SU-DHL-6 (cell line): ENCODE results near the gene ACAD10.
"Not testable (repeated sequence)": the region's sequence is repeated elsewhere in the genome, so short reads cannot be mapped to it uniquely, and the experiment has no call there.

Source experiments
- H2AFZ ChIP-seq: fragments of 200-600 bp; sonication (generic); 2 replicates; pipeline ENCODE4 v1.6.1; 2014; ENCODE audit warnings: low read depth, mild to moderate bottlenecking, moderate library complexity, mixed read lengths, antibody characterized with exemption, low read length; ENCODE audit not compliant: severe bottlenecking
- H3F3A ChIP-seq: fragments of 200-600 bp; shearing (Covaris generic); 2 replicates; pipeline ENCODE4 v1.6.0; 2016; ENCODE audit warnings: antibody characterized with exemption, mild to moderate bottlenecking; ENCODE audit not compliant: insufficient read depth
- H3K27ac ChIP-seq: fragments of 200-600 bp; sonication (generic); 2 replicates; pipeline ENCODE4 v1.5.1; 2016; ENCODE audit warnings: low read depth, mild to moderate bottlenecking, low read length, moderate library complexity, mixed read lengths
- H3K27me3 ChIP-seq: fragments of 200-600 bp; sonication (generic), shearing (Covaris generic); 2 replicates; pipeline ENCODE4 v1.6.0; 2014; ENCODE audit warnings: mild to moderate bottlenecking, low read length
- H3K36me3 ChIP-seq: fragments of 200-600 bp; sonication (generic); 2 replicates; pipeline ENCODE4 v1.6.1; 2014; ENCODE audit warnings: mild to moderate bottlenecking, low read length, mixed read lengths
- H3K4me2 ChIP-seq: fragments of 300-600, 200-600 bp; shearing (Covaris generic), sonication (generic); 2 replicates; pipeline ENCODE4 v1.6.0; 2014; ENCODE audit warnings: low read length, low read depth, mild to moderate bottlenecking; ENCODE audit not compliant: poor library complexity, severe bottlenecking
- H3K4me3 ChIP-seq: fragments of 200-600 bp; sonication (generic); 2 replicates; pipeline ENCODE4 v1.5.1; 2014; ENCODE audit warnings: antibody characterized with exemption, low read length, mild to moderate bottlenecking, mixed read lengths; ENCODE audit not compliant: insufficient read depth, poor library complexity, severe bottlenecking
- H3K79me2 ChIP-seq: fragments of 200-600 bp; sonication (generic); 2 replicates; pipeline ENCODE4 v1.6.1; 2014; ENCODE audit warnings: mild to moderate bottlenecking, low read length, moderate library complexity; ENCODE audit not compliant: insufficient read depth
- H3K9ac ChIP-seq: fragments of 200-600 bp; sonication (generic); 2 replicates; pipeline ENCODE4 v1.7.0; 2014; ENCODE audit warnings: mild to moderate bottlenecking, low read length
- H3K9me2 ChIP-seq: fragments of 200-600 bp; sonication (generic); replicated peaks from 2 replicates; pipeline ENCODE4 v1.6.1; 2014; ENCODE audit warnings: low read length; ENCODE audit not compliant: insufficient read depth
- H3K9me3 ChIP-seq: fragments of 200-600 bp; sonication (generic); 2 replicates; pipeline ENCODE4 v1.6.1; 2014; ENCODE audit warnings: low read length, mixed read lengths; ENCODE audit not compliant: insufficient read depth
- H4K20me1 ChIP-seq: fragments of 200-600 bp; sonication (generic); 2 replicates; pipeline ENCODE4 v1.6.1; 2014; ENCODE audit warnings: low read depth, mild to moderate bottlenecking, antibody characterized with exemption, low read length, moderate library complexity, mixed read lengths
- EZH2phosphoT487 ChIP-seq: fragments of 200-600 bp; sonication (generic), shearing (Covaris generic); conservative IDR thresholded peaks from 2 replicates; pipeline ENCODE4 v1.6.1; 2018; ENCODE audit warnings: mild to moderate bottlenecking, antibody characterized with exemption, low read length, moderate library complexity, mixed read lengths
- TF ChIP-seq, protein P1 (sequence below): fragments of 200-600 bp; sonication (generic); IDR thresholded peaks from one replicate; pipeline ENCODE4 v1.5.1; 2017; ENCODE audit warnings: antibody characterized with exemption, mild to moderate bottlenecking, low read length, moderate library complexity; ENCODE audit not compliant: insufficient read depth, poor library complexity, severe bottlenecking

Gene ACAD10

DNA sequence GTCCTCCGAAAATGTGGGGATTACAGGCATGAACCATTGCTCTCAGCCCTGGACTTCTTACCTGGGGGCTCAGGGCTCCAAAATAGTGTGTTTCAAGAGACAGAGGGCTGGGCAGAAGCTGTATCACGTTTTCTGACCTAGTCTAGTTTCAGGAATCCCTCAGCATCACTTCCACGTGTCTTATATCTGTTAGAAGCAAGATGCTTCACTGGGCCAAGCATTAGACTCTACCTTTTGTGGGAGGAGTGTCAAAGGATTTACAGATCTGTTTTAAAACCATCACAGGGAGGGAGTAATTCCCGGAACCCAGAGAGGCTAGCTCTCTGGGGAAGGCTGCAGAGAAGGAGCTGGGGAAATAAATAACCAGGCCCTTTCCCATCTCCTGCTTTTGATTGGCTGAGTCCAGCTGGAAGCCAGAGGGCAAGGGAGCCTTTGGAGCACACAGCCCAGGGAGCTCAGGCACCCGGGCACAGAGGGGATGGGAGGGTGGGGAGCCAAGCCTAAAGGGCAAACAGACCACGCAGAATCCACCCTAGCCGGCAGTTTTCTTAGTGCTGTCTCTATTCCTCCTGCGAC, 47.6 kb downstream of the ACAD10 start:
- TF ChIP-seq EZH2phosphoT487 = no peak
- TF ChIP-seq, protein P1, sequence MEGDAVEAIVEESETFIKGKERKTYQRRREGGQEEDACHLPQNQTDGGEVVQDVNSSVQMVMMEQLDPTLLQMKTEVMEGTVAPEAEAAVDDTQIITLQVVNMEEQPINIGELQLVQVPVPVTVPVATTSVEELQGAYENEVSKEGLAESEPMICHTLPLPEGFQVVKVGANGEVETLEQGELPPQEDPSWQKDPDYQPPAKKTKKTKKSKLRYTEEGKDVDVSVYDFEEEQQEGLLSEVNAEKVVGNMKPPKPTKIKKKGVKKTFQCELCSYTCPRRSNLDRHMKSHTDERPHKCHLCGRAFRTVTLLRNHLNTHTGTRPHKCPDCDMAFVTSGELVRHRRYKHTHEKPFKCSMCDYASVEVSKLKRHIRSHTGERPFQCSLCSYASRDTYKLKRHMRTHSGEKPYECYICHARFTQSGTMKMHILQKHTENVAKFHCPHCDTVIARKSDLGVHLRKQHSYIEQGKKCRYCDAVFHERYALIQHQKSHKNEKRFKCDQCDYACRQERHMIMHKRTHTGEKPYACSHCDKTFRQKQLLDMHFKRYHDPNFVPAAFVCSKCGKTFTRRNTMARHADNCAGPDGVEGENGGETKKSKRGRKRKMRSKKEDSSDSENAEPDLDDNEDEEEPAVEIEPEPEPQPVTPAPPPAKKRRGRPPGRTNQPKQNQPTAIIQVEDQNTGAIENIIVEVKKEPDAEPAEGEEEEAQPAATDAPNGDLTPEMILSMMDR = no peak
- H4K20me1 ChIP-seq = no peaks in the 10 kb centered on the region
- H3F3A ChIP-seq = peaks cover 22% of the 10 kb centered on the region
- H3K9ac ChIP-seq = no peak overlapping the region
- no peaks in the 10 kb centered on the region for H3K9me2 ChIP-seq
- H3K4me3 ChIP-seq = no peak overlapping the region
- peaks cover 6% of the 10 kb centered on the region; the same call in 1 of the 2 replicates for H3K36me3 ChIP-seq
- peaks cover 8% of the 10 kb centered on the region; the same call in 1 of the 2 replicates for H3K9me3 ChIP-seq
- no peaks in the 10 kb centered on the region for H3K79me2 ChIP-seq
- H3K27me3 ChIP-seq = no peaks in the 10 kb centered on the region
- H2AFZ ChIP-seq = no peak overlapping the region
- H3K4me2 ChIP-seq = no peak overlapping the region
- peak overlapping the region; percentile 98 for H3K27ac ChIP-seq

DNA sequence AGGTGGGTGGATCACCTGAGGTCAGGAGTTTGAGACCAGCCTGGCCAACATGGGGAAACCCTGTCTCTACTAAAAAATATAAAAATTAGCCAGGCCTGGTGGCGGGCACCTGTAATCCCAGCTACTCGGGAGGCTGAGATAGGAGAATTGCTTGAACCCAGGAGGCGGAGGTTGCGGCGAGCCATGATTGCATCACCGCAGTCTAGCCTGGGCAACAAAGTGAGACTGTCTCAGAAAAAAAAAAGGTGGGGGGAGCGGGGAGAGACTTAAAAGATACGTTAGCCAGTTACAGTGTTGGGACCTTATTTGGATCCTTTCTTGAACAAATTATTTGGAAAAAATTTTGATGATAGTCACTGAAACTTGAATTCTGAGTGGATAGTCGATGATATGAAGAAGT, 53.7 kb downstream of the ACAD10 start:
- not testable (repeated sequence) for H4K20me1 ChIP-seq, H3K27ac ChIP-seq, H3K79me2 ChIP-seq, H3K27me3 ChIP-seq, H3K9ac ChIP-seq, H3K9me2 ChIP-seq, H3K9me3 ChIP-seq, H3K36me3 ChIP-seq, H2AFZ ChIP-seq, H3K4me3 ChIP-seq, H3F3A ChIP-seq, H3K4me2 ChIP-seq

DNA sequence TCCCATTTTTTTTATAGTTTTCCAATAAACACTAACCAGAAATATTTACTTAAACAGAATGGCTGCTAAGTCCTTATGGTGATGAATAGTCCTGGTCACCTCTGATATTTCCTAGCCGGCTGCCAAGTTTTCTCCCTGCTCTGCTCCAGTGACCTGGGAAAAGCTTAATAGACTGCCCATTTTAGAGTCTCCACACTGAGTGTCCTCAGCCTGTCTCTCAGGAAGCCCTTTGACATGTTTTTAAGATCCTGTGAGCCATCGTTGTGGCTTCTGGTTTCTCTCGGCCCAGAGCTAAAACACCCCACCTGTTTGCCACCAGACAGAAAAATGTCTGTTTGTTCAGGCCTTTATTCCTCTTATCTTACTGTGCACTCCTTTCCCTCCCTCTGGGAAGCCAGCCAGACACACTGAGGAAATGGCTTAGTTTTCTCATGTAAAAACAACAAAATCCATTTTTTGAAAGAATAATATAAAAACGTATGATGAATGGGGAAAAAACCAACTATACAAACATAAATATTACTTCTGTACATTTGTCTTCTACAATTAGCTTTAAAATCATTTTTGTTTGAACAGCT, 55.5 kb downstream of the ACAD10 start:
- TF ChIP-seq EZH2phosphoT487 = no peak
- TF ChIP-seq, protein P1 = no peak
- no peaks in the 10 kb centered on the region for H3K36me3 ChIP-seq
- no peaks in the 10 kb centered on the region for H4K20me1 ChIP-seq
- no peaks in the 10 kb centered on the region for H3K9me3 ChIP-seq
- H3K9me2 ChIP-seq = no peaks in the 10 kb centered on the region
- H3K79me2 ChIP-seq = no peaks in the 10 kb centered on the region
- H3K9ac ChIP-seq = no peak overlapping the region
- H3K4me2 ChIP-seq = no peak overlapping the region
- no peak overlapping the region for H3K4me3 ChIP-seq
- H2AFZ ChIP-seq = no peak overlapping the region
- H3F3A ChIP-seq = no peaks in the 10 kb centered on the region
- no peak overlapping the region for H3K27ac ChIP-seq
- no peaks in the 10 kb centered on the region for H3K27me3 ChIP-seq

DNA sequence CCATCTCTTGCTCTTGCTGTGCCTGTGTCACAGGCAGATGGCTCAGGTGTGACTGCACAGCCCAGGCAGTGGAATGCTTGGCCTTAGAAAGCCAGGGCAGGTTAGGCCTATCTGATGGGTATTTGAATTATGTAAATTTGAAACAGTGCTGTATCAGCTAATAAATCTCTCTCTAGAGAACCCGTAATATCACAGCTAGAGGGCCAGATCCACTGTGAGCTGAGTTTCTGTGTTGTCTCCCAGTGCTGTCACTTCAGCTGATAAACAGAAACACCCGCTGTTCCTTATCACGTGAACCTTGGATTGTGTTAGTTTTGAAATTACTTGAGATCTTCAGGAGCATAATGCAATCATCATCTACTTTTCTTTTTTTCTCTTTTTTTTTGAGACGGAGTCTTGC, 59.4 kb downstream of the ACAD10 start:
- no peaks in the 10 kb centered on the region for H3K9me2 ChIP-seq
- H4K20me1 ChIP-seq = no peaks in the 10 kb centered on the region
- no peaks in the 10 kb centered on the region for H3F3A ChIP-seq
- no peaks in the 10 kb centered on the region for H3K27me3 ChIP-seq
- no peak overlapping the region for H3K4me3 ChIP-seq
- no peak for TF ChIP-seq EZH2phosphoT487
- TF ChIP-seq, protein P1 = no peak
- H3K27ac ChIP-seq = no peak overlapping the region
- no peaks in the 10 kb centered on the region for H3K9me3 ChIP-seq
- H2AFZ ChIP-seq = no peak overlapping the region
- no peaks in the 10 kb centered on the region for H3K79me2 ChIP-seq
- no peak overlapping the region for H3K9ac ChIP-seq
- no peaks in the 10 kb centered on the region for H3K36me3 ChIP-seq
- no peak overlapping the region for H3K4me2 ChIP-seq
